Stomach (tissue), 8 donors: ENCODE data around the gene NR4A1. TPM values are rescaled to one million over a fixed set of nuclear protein-coding genes. Genes with fewer than 3 reads are reported as not detected.

Experiments used
- polyA plus RNA-seq, 3 donors: library from polyadenylated mRNA; stranded (reverse); fragments of 200-250 nt; gene quantifications; one replicate each; pipeline ENCODE4 v1.2.3, GENCODE V29; 2013
- total RNA-seq, 5 donors: library from RNA; depleted of rRNA; stranded (reverse); fragments of >200 nt; gene quantifications; one replicate each; pipeline versions ENCODE4 v1.1.0 to v1.2.3, GENCODE V29; 2014 to 2016
- donor health status: healthy with polysubstance abuse.
- donor health status: Bipolar disorder and iron deficiency.
- donor health status: healthy.

The NR4A1 gene
- total and polyA plus RNA-seq, 8 donors, result 29.4 to 384 (median 68.0) TPM

Other genes with a start within 250 kb of the NR4A1 start
- 1 to 10 TPM in 1 of 5 donors, under 1 TPM in 2, not detected in 2; under 0.01 to 1.4 (median 0.73) TPM for gene FIGNL2, start 202.7 kb upstream of the NR4A1 start, total RNA-seq
- gene FIGNL2, start 202.7 kb upstream of the NR4A1 start, polyA plus RNA-seq, result under 1 TPM in 2 of 3 donors, not detected in 1; 0.10 to 0.12 TPM
- gene ANKRD33, start 163.3 kb upstream of the NR4A1 start, total RNA-seq, result not detected
- not detected for gene ANKRD33, start 163.3 kb upstream of the NR4A1 start, polyA plus RNA-seq
- 100 to 1,000 TPM in 2 of 5 donors, 10 to 100 TPM in 3; 36.2 to 117 (median 62.4) TPM for gene ACVRL1, start 143.9 kb upstream of the NR4A1 start, total RNA-seq
- 10 to 100 TPM; 11.0 to 20.8 (median 13.3) TPM for gene ACVRL1, start 143.9 kb upstream of the NR4A1 start, polyA plus RNA-seq
- 10 to 100 TPM; 23.9 to 53.1 (median 31.3) TPM for gene ACVR1B, start 99.7 kb upstream of the NR4A1 start, total RNA-seq
- 1 to 10 TPM; 8.3 to 9.5 (median 9.1) TPM for gene ACVR1B, start 99.7 kb upstream of the NR4A1 start, polyA plus RNA-seq
- gene TAMALIN, start 44.5 kb upstream of the NR4A1 start, total RNA-seq, result 10 to 100 TPM in 2 of 5 donors, 1 to 10 TPM in 2, not detected in 1; 2.7 to 61.3 (median 16.6) TPM
- gene TAMALIN, start 44.5 kb upstream of the NR4A1 start, polyA plus RNA-seq, result 10 to 100 TPM in 2 of 3 donors, 1 to 10 TPM in 1; 6.4 to 17.0 (median 16.3) TPM
- gene ATG101, start 18.5 kb downstream of the NR4A1 start, total RNA-seq, result 100 to 1,000 TPM in 1 of 5 donors, 10 to 100 TPM in 3, 1 to 10 TPM in 1; 7.6 to 105 (median 36.5) TPM
- 10 to 100 TPM; 36.8 to 80.3 (median 67.1) TPM for gene ATG101, start 18.5 kb downstream of the NR4A1 start, polyA plus RNA-seq
- gene SMIM41, start 28.3 kb downstream of the NR4A1 start, total RNA-seq, result 10 to 100 TPM in 1 of 5 donors, 1 to 10 TPM in 3, not detected in 1; 1.1 to 21.6 (median 6.8) TPM
- gene SMIM41, start 28.3 kb downstream of the NR4A1 start, polyA plus RNA-seq, result 10 to 100 TPM in 1 of 3 donors, 1 to 10 TPM in 2; 1.5 to 11.8 (median 6.5) TPM
- under 1 TPM in 3 of 5 donors, not detected in 2; 0.29 to 0.45 (median 0.37) TPM for gene KRT80, start 140.6 kb downstream of the NR4A1 start, total RNA-seq
- gene KRT80, start 140.6 kb downstream of the NR4A1 start, polyA plus RNA-seq, result 1 to 10 TPM in 2 of 3 donors, not detected in 1; 3.1 to 3.7 TPM
- 100 to 1,000 TPM in 1 of 5 donors, 10 to 100 TPM in 2, not detected in 2; 47.0 to 186 (median 95.8) TPM for gene KRT7, start 181.8 kb downstream of the NR4A1 start, total RNA-seq
- gene KRT7, start 181.8 kb downstream of the NR4A1 start, polyA plus RNA-seq, result 100 to 1,000 TPM in 2 of 3 donors, 1 to 10 TPM in 1; 6.4 to 214 (median 138) TPM
- not detected for gene KRT86, start 223.2 kb downstream of the NR4A1 start, total RNA-seq
- not detected for gene KRT86, start 223.2 kb downstream of the NR4A1 start, polyA plus RNA-seq
- gene KRT81, start 240.1 kb downstream of the NR4A1 start, total RNA-seq, result not detected
- under 1 TPM in 1 of 3 donors, not detected in 2; 0.15 TPM for gene KRT81, start 240.1 kb downstream of the NR4A1 start, polyA plus RNA-seq